DMS114 treated with DMSO at 0.1 percent for 48 hours (cell line): ENCODE data around the gene CHST1.

Source experiments
- DNase-seq: peaks from one replicate; lab custom pipeline; 2025; ENCODE audit not compliant: unreplicated experiment; lab: John Stamatoyannopoulos, UW

CHST1 gene

DNA sequence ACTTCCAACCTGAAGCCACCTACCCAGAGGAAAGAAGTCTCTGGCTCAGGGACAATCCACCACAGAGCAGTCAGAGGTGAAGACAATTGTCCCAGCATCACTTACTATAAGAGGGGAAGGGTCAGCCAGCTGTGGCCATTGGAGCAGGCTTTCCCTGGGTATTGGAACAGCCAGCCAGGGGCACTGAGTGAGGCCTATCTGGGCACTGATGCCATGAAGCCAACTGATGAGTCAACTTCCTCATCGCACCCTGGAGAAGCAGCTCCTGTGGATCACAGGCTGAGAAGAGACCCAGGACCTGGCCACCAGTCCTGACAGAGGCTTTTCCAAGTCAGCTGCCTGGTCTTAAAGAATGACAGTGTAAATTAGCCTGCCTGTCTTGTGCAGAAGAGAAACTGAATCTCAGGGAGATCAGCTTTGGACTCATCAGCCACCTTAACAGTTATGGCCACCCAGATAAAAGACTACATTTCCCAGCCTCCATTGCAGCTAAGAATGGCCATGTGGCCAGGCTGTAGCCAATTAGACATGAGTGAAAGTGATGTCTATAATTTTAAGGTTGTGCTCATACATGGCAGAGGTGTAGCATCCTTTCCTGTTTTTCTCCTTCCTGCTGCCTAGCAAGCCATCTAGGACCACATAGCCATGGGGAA lies 19.0 kb downstream of the CHST1 start:
- no peak for DNase-seq

DNA sequence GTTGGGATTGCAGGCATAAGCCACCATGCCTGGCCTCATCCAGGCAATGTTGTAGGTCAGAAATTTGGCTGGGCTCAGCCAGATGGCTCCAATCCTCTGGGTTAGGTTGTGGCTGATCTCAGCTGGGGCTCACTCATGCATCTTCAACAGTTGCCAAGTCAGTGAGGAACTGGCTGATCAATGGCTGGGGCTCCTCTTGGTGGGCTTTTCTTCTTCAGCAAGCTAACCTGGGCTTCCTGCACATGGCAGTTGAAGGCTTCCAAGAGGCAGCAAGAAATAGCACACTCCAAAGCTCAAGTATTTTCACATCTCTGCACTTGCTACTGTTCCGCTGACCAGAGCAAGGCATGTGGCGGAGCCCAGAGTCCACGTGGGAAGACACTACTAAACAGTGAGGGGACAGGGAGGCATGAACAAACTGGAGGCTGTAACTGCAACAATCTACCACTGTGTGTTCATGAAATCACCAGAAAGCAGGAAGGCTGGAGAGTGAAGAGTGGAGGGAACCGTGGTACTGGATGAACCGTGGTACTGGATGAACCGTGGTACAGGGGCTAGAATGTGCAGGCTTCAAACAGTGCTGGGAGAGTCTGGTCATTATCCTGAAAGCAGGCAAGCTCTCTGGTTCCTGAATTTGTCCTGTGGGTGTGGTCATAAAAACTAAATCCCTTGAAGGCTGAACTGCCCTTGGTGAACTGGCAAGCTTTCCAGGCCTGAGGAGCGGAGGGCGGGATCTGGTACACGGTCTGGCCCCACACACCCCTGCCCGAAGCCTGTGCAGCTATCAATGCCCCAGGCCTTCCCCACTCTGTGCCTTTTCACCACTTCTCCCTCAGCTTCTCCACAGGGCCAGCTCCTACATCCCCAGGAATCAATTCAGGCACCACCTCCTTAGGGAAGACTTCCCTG lies 20.2 kb downstream of the CHST1 start:
- no peak for DNase-seq

DNA sequence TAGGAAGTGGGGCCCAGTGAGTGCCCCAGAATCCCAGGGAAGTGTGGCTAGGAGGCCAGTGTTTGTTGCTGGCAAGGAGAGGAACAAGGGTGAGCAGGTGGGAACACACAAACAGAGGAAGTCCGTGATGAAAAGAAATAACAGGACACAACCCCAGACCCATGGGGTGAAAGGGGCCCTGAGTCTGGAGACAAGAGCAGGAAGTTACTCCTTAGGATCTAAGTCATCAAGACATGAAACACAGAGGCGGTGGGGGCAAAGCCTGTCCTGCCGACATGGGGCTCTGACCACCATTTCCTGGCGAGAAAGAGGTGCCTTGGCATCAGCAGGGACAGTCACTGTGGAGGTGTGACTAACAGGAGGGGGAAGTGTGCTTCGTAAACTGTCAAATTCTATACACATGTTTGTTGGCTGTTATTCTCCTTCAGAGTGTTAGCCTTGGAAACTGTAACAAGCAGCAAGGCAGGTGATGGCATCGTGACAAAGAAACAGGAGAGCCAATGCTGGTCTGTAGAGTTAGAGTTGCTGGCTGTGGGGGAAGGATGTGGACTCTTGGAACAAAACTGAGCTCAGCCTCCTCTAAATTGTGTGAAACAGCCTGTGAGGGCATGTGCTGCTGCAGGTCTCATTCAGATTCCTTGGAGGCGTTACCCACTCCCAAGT lies 21.7 kb downstream of the CHST1 start:
- no peak for DNase-seq

DNA sequence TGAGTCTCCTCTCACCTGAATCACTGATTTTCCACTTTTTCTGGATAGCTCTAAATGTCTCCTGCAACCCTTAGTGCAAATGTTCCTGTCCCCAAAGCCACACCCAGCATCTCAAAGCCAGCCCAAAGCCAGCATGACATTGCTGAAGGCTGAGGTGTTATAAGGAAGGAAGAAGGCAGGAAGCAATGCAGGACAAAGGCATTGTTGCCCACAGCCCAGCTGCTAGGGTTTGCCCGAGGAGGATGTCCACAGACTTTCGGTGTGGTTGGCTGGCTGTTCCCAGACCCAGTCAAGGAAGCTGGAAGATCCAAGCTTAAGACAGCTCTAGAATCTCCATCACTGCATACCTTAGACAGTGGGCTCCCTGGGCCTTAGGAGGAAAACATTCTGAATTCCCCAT lies 23.5 kb downstream of the CHST1 start:
- DNase-seq: no peak

DNA sequence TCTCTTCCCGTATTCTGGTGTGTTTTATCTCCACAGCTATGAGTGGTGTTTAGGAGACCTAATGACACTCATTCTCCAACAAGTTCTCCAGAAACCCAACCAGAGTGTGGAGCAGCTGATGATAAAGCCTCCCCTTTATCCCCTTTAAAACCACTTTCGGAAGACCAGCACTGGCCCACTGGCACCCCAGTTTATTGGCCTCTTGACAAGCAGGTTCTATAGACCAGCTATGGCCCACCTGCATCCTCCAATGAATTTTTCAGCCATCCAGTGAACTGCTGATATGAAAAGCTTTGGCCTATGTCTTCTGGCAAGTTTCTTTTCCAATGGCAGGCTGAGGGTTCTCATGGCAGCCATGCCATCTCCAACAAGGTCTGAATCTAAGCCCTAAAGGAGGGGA lies 27.4 kb downstream of the CHST1 start:
- no peak for DNase-seq

DNA sequence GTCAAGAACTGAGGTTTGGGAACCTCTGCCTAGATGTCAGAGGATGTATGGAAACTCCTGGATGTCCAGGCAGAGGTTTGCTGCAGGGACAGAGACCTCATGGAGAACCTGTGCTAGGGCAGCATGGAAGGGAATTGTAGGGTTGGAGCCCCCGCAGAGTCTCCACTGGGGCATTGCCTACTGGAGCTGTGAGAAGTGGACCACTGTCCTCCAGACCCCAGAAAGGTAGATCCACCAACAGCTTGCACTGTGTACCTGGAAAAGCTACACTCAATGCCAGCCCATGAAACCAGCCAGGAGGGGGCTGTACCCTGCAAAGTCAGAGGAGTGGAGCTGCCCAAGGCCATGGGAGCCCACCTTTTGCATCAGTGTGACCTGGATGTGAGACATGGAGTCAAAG lies 29.5 kb downstream of the CHST1 start:
- no peak for DNase-seq

DNA sequence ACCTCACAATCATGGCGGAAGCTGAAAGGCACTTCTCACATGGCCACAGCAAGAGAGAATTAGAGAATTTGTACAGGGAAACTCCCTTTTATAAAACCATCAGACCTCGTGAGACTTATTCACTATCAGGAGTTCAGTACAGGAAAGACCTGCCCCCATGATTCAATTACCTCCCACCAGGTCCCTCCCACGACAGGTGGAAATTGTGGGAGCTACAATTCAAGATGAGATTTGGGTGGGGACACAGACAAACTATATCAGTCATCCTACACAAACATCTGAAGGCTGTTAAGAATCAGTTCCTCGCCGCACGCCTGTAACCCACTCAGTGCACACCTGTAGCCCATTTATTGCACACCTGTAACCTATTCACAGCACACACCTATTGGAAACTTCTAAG lies 39.8 kb downstream of the CHST1 start:
- no peak for DNase-seq

DNA sequence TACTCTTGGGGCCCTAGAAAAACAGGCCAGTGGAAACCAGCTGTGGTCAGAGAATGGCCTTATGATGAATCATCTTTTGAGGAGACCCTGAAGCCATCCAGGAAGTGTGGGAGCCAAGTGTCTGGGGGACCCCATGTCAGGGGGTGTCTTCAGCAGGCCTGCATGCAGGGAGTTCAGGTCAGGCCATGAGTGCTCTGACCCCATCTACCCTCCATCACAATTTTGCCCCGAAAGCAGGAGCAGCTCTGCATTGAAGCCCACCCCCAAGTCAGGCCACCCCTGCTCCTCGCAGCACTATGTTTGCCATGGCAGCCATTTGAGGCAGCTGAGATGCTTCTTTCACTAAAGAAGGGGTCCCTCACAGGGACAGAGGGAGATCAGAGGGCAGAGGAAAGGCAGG lies 41.3 kb downstream of the CHST1 start:
- no peak for DNase-seq

DNA sequence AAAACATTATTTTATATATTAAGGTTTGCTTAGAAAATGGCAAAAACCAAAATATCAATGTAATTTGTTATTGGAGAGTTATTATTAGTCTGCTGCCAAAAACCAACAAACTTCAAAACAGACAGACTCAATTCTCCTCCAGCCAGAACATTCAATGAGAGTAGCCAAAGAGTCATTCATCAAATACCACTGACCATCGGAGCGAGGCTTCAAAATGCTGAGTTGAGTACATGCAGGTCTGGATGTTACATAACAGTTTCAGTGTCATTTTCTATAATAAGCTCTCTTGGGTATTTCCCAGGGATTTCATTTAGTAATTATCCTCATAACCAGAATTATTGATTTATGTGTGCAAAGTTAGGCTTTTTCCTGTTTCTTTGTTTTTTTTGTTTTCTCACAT lies 42.6 kb downstream of the CHST1 start:
- no peak for DNase-seq

DNA sequence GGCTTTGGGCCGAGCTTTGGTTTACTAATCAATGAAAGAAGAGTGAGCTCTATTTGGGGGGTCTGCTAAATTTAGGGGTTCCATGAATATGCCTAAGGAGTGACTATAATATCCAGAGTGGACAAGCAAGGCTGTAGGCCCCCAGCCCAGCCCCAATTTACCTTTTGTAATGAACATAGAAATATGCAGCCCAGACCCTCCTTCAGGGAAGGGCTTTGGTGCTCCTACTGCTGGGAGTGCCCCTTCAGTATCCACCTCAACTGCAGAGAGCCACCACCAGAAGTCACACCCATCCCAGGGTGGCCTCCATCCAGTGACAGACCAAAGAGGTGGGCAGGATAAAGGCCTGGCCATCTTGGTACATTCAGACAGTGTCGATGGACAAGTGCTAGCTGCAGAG lies 43.1 kb downstream of the CHST1 start:
- no peak for DNase-seq

DNA sequence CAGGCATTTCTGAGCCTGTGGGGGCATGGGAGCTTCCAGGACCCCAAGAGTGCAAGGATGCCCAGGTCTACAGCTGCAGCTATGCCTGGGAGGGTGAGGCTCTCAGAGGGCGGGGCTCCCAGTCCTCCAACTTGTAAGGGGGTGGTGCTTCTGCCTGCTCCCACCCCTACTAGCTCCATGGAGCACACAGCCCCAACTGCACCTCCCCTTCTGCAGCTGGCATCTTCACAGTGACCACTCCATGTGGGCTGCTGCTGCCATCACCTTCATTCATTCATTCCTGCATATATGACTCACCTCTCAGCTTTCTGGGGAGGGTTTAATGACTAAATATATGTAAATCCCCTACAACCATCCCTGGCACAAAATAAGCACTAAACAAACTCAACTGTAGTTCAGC lies 43.8 kb downstream of the CHST1 start:
- DNase-seq: no peak

DNA sequence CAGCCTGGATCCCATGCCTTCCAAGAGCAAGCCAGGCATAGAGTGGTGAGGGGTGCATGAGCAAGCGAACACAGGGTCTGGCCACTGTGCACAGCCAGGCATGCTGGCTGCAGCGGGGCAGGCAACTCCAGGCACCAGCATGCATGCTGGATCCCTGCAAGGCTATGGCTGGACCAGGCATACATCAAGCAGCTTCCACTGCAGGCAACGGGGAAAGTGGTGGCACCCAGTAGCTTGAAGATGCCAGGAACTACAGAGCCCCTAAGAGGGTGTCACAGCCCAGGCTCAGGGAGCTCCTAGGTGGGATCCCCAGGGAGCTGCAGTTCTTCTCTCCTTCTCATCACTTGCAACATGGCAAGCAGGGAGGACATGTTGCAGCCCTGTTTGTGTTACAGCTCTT lies 45.2 kb downstream of the CHST1 start:
- no peak for DNase-seq

DNA sequence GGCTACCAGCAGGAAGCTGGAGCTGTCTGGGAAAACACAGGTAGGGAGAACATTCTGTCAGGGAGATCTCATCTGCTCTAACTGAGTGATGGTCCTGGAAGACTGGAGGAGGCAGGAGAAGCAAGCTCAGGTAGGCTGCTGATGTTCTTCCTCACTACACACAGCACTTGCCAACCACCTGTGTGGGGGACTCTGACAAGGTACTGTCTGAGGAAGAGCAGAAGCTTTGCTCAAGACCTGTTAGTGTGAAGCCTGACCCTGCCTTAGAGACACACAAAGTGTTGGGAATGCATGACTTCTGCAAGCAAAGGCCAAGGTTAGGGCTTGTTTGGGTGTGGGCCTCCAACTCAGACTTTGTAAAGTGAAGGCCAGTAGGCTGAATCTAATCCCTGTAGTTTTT lies 46.5 kb downstream of the CHST1 start:
- no peak for DNase-seq

DNA sequence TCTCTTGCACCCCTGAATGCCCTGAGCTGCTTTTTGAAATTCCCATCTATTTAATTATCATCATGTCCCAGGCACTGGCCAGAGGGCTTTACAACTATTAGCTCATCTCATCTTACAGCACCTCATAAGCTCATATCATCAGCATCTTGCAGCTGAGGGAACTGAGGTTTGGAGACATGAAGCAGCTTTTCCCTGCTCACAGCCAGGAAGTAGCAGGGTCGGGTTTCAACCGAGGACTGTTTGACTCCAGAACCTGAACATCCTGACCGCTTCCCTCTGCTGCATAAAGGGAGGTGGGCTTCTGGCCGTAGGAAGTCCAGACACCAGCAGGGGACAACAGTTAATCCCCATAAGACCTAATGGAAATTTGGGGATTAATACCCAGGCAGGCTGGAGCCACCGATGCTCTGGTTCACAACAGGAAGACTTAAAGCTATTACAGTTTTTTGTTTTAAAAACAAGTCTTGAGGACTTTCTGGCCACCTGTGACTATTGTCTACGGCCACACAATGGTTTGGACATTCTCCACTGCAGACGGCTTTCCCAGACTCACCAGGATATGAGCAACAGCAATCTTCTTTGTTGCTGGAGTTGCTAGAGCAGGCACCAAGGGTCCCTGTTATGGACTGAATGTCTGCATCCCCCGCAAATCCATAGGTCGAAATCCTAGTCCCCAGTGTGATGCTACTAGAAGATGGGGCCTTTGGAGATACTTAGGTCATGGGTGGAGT lies 47.4 kb downstream of the CHST1 start:
- DNase-seq: no peak

DNA sequence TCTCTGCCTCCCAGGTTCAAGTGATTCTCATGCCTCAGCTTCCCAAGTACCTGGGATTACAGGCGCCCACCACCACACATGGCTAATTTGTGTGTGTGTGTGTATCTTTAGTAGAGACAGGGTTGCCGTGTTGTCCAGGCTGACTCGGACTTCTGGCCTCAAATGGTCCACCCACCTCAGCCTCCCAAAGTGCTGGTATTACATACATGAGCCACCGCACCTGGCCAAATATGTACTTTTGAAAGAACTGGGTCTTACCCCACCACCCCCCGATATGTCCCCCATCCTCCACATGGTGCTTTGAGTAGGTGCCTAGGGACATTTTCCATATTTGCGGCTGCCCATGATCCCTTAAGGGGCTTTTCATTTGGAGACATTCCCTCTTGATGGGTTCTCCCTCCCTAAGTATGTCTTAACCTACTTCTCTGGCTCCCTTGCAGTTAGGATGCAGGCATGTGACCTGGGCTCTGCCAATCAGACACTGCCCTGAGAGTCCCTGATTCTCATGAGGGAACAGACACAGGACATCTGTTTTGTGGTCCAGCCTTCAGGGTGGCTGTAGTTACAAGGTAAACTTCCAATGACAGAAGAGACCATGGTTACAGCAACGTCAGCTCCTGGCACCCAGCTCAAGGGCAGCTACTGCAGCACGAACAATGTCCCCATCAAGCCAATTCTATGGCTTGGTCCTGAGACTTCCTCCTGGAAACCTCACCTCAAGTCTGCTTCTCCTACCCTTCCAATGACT lies 48.4 kb downstream of the CHST1 start:
- DNase-seq: no peak

DNA sequence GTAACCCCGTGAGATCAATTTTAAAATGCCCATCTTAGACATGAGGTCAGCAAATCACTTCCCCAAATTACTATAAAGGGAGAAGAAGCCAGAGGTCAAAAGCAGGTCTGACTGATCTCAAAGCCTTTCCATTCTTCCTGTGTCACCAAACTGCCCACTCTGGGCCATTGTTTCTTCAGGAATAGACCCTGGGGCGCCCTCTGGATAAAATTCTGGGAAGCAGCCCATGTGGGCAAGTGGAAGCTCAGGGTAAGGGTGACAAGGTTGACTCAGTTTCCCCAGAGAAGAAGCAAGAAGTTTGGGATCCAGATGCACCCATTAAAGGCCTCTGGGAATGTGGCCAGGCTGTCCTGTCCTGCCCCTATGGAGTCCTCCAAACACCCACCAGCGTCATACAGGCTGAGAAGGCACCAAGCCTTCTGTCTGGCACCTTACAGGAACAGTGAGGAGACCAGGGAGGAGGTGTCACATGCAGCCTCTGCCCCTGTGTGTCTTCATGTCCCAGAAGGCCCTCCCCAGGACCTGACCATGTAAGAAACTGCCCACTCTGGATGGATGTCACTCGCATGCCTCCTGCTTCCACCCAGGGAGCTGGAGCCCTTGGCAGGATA lies 50.1 kb downstream of the CHST1 start:
- DNase-seq: no peak

DNA sequence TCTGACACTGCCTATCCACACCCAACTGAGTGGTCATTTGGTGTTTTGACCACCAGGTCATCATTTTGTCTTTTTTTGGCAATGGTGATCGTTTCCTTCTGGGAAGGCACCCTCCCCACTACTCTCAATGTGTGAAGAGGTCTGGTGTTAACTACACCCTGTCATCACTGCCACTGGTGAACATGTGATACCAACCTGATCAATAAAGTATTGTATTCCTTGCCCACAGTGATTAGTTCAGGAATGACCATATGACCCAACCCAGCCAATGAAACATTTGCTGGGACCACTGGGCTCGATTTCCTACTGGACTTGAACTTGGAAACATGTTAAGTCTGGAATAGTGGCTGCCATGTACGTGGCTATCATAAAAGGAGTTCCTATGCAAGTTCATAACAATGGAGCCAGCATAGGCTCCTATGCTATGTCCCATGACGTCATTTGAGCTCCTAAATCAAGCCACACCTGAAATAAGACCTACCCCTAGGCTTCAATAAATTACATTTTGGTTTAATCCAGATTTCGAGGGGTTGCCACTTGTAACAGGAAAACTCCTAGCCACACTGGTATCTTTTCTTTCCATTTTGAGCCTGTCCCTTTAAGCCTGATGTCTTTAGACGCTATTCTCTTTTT lies 51.1 kb downstream of the CHST1 start:
- DNase-seq: no peak

DNA sequence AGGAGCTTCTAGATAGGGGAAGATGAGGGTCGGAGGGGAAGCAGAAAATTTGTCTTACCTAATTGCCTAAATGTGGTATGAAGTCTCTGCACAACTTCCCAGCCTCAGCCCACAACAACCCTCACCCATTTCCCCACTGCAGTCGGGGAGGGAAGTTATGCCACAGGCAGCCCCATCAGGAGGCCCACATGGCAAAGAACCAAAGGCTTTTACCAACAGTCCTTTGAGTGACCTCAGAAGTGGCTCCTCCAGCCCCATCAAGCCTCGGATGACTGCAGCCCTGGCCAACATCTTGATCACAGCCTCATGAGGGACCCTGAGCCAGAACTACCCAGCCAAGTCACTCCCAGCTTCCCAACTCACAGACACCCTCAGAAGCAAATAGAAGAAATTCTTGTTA lies 54.8 kb downstream of the CHST1 start:
- DNase-seq: no peak

DNA sequence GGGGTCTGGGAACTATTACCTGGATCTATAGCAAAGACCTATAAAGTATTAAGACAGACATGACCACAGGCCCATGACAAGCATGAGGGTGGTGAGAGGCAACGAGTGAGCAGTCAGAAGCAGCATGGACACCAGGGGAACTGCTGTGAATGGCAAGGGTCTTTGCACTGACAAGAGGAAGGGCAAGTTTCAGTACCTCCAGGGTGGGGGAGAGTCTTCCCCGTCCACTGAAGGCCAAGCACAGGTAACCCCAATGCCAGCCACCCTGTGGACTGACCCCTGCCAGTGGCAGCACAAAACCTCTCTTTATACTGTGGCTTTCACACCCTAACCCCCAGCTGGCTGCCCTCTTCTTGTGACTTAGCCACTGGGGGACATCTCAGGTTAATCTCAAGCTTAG lies 55.5 kb downstream of the CHST1 start:
- no peak for DNase-seq

DNA sequence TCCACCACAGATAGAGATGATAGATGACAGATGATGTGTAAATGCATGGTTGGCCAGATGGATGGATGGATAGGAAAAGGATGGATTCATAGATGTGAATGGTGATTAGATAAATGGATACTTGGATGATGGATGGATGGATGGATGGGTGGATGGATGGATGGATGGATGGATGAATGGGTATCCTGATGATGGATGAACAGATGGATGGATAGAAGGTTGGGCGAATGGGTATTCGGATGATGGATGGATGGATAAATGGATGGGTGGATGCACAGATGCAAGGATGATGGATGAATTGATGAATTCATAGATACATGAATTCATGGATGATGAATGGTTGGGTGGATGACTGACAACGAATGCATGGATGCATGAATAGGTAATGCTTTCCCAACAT lies 56.1 kb downstream of the CHST1 start:
- no peak for DNase-seq
